Right lobe of liver (tissue), 4 donors: ENCODE data around the gene COL23A1.

Experiments used
- POLR2A ChIP-seq: fragments of 450-650 bp; IDR thresholded peaks from one replicate; pipeline ENCODE4 v1.6.1; 2017; ENCODE audit warnings: antibody characterized with exemption, mild to moderate bottlenecking
- TF ChIP-seq, protein P1 (sequence below), 4 donors: fragments of 200-600 bp in 3 of 4; fragments of 450-650 bp in 1 of 4; IDR thresholded peaks; one replicate each; pipeline versions ENCODE4 v1.5.1 to v1.8.0; 2016 to 2022; ENCODE audit warnings: antibody characterized with exemption in 4 of 4, mild to moderate bottlenecking in 2 of 4
- donor health status: DM: no; HTN: no; CAD: no.
- donor health status: DM: no; HTN: no; CAD: no.
- donor health status: DM: no; HTN: yes; CAD: no.

GRCh38 chr5:178399701-178400095 lies 190.5 kb downstream of the COL23A1 start:
- TF ChIP-seq, protein P1, sequence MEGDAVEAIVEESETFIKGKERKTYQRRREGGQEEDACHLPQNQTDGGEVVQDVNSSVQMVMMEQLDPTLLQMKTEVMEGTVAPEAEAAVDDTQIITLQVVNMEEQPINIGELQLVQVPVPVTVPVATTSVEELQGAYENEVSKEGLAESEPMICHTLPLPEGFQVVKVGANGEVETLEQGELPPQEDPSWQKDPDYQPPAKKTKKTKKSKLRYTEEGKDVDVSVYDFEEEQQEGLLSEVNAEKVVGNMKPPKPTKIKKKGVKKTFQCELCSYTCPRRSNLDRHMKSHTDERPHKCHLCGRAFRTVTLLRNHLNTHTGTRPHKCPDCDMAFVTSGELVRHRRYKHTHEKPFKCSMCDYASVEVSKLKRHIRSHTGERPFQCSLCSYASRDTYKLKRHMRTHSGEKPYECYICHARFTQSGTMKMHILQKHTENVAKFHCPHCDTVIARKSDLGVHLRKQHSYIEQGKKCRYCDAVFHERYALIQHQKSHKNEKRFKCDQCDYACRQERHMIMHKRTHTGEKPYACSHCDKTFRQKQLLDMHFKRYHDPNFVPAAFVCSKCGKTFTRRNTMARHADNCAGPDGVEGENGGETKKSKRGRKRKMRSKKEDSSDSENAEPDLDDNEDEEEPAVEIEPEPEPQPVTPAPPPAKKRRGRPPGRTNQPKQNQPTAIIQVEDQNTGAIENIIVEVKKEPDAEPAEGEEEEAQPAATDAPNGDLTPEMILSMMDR (IDR thresholded peaks at IDR 0.05) = no peak
- no peak for TF ChIP-seq POLR2A
